A673 (cell line): ENCODE results near the gene STAB1.

Source experiments
- CTCF ChIP-seq: fragments of 300-800, 200-600 bp; sonication (generic); conservative IDR thresholded peaks from 2 replicates; pipeline ENCODE4 v1.5.1; 2017; ENCODE audit warnings: low read depth, mild to moderate bottlenecking, antibody characterized with exemption, low read length, moderate library complexity, mixed read lengths
- EZH2 ChIP-seq: fragments of 200-600 bp; sonication (generic); IDR thresholded peaks from 2 replicates; pipeline ENCODE4 v1.6.1; 2017; ENCODE audit warnings: borderline replicate concordance, low read depth, mild to moderate bottlenecking, mixed read lengths, antibody characterized with exemption, low read length; ENCODE audit not compliant: poor library complexity, severe bottlenecking

GRCh38 chr3:52532517-52532837, 37.3 kb downstream of the STAB1 start:
- no peak for TF ChIP-seq CTCF
- no peak for TF ChIP-seq EZH2
